Adipocyte (in vitro differentiated cells): ENCODE measurements around the gene TCF7.

ENCODE experiments used
- DNase-seq: peaks from one replicate; pipeline ENCODE4 v3.0.0-alpha.2; 2015; ENCODE audit warnings: low read depth
- H3K27me3 ChIP-seq: replicated peaks from 2 replicates; pipeline ENCODE4 v1.7.0; 2013; ENCODE audit warnings: mild to moderate bottlenecking, low read length, moderate library complexity; ENCODE audit not compliant: control insufficient read depth, insufficient read depth
- H3K36me3 ChIP-seq: 2 replicates; pipeline ENCODE4 v1.7.0; 2013; ENCODE audit warnings: low read length, mild to moderate bottlenecking, moderate library complexity; ENCODE audit not compliant: control insufficient read depth, insufficient read depth, severe bottlenecking
- H3K4me1 ChIP-seq: 2 replicates; pipeline ENCODE4 v1.7.0; 2013; ENCODE audit warnings: mild to moderate bottlenecking, low read length, moderate library complexity; ENCODE audit not compliant: control insufficient read depth, insufficient read depth
- H3K4me3 ChIP-seq: 2 replicates; pipeline ENCODE4 v1.7.0; 2013; ENCODE audit warnings: mild to moderate bottlenecking, low read length, moderate library complexity
- H3K9ac ChIP-seq: 2 replicates; pipeline ENCODE4 v1.7.0; 2013; ENCODE audit warnings: mild to moderate bottlenecking, low read length, moderate library complexity
- H3K9me3 ChIP-seq: 2 replicates; pipeline ENCODE4 v1.7.0; 2013; ENCODE audit warnings: mild to moderate bottlenecking, low read length, moderate library complexity; ENCODE audit not compliant: control insufficient read depth

The TCF7 gene

DNA sequence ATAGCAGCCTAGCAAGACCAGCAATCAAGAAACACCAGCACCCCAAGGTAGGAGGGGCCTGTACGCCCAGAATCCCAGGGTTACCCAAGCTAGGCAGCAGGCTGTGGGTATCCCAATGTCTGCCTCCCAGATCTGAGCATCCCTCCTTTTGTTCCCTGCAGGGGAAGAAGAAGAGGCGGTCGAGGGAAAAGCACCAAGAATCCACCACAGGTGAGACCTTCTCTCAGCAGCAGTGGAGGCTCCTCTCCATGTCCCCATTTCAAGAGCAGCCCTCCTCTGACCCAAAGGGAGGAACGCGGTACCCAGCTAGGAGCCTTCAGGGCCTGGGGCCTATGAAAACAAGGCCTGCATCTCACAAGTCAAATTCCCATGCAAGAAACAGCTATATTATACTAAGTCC lies 28.9 kb downstream of the TCF7 start:
- no peak for DNase-seq
- no peak overlapping the region for H3K9ac ChIP-seq
- H3K9me3 ChIP-seq, result no peaks in the 10 kb centered on the region
- no peaks in the 10 kb centered on the region for H3K27me3 ChIP-seq
- H3K4me1 ChIP-seq, result peaks cover 55% of the 10 kb centered on the region
- peaks cover 58% of the 10 kb centered on the region for H3K36me3 ChIP-seq
- no peak overlapping the region for H3K4me3 ChIP-seq

DNA sequence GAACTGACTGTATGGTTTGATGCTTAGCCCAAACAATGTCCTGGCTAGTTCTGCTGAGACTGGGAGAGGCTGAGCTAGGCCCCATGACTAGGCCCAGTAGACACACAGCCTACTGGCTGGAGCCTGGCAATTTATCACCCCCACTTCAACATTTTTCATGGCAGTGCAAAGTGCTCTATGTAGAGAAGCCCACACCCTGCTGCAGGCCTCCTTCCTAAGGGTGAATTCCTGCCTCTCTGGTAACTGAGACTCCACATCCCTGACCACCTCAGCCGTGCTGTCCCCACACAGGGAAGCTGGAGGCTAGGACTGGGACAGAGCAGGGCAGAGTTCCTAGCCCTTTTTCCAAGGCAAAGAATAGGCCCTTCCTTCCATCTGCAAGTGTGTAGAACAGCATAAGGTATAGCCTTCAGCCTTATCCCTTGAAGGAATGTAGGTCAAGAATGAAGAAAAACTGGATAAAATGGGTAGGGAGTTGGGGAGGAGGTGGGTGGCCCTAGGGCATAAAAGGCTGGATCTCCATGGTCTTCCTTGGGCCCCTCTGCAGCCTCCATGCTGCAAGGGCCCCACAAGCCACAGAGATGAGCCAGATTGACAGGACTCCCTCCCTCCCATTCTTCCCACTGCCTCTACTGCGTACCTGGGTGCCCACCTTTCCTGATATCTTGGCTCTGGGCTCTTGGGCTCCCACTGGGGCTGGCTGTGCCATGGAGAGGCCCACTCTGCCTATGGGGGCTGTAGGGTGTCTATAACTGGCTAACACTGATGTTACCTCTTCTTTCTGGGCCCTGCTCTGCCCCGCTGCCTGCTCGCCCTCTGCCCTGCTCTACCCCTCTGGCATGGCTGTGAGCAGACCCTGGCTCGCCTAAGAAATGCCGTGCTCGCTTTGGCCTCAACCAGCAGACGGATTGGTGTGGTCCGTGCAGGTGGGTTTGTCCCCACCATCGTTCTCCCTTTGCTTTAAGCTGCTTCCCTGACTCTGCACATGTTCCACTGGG lies 29.8 kb downstream of the TCF7 start:
- no peaks in the 10 kb centered on the region for H3K27me3 ChIP-seq
- no peaks in the 10 kb centered on the region for H3K9me3 ChIP-seq
- H3K36me3 ChIP-seq, result peaks cover 64% of the 10 kb centered on the region
- no peak overlapping the region for H3K4me3 ChIP-seq
- no peak for DNase-seq
- peak overlapping the region; percentile 39 for H3K9ac ChIP-seq
- H3K4me1 ChIP-seq, result peaks cover 54% of the 10 kb centered on the region

DNA sequence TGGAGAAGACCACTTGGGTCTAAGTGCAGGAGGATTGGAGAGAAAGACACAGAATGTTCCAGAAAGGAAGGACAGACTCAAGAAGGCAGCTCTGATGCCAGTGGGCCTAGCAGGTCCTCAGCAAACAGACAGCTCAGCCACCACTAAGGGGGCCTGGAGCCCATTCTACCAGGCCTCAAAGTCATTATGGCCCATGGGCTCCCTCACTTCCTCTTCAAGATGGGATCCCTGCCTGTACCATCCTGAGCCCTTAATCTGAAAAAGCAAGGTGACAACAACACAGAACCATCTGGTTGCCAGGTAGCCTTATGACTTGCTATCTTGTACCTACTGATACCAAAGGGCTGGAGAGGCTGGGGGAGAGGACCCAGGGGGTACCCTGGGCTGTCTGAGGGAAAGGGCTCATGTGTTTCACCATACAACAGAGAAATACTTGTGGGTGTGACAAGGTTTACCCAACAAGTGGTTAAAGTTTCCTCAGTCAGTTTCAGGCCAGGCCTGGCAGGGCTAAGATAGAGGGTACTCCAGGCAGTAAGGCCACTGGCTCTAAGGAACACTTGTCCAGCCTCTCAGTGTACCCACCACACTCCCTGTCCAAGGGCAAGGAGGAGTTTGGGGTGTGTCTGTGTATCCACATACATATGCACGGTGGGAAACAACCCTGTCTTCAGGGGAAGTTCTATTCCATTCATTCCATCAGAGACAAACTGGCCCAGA lies 30.7 kb downstream of the TCF7 start:
- Histone ChIP-seq H3K9ac (peak overlapping the region; percentile 40), H3K36me3 (peaks cover 71% of the 10 kb centered on the region)
- DNase-seq, result no peak

DNA sequence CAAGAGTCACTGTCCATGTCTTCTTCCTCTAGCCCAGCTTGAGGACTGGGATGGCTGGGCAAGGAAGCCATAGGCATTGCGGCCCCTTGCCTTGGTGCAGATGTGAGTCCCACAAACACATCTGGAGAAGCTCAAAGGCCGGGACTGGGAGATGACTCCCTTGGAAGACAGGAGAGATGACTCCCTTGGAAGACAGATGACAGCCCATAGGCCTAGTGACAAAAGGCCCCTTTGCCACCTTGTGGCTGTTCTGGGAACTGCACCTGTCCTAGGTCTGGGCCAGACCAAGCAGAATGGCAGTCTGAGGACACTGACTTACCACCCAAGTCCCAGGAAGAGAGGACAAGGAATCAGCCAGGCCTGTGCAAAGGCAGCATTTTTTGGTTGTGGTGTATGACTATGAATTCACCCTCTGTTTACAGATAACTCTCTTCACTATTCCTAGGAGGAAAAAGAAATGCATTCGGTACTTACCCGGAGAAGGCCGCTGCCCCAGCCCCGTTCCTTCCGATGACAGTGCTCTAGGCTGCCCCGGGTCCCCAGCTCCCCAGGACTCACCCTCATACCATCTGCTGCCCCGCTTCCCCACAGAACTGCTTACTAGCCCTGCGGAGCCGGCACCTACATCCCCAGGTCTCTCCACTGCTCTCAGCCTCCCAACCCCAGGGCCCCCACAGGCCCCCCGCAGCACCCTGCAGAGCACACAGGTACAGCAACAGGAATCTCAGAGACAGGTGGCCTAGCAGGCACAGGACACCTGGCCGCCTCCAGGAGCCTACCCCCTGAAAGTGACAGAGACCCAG lies 31.5 kb downstream of the TCF7 start:
- H3K27me3 ChIP-seq, result no peaks in the 10 kb centered on the region
- H3K4me1 ChIP-seq, result peaks cover 58% of the 10 kb centered on the region
- peak; percentile 88 for DNase-seq
- peaks cover 76% of the 10 kb centered on the region for H3K36me3 ChIP-seq
- H3K9me3 ChIP-seq, result no peaks in the 10 kb centered on the region
- peak overlapping the region; percentile 40 for H3K9ac ChIP-seq
- H3K4me3 ChIP-seq, result no peak overlapping the region

More for the DNA sequence above, 30.7 kb downstream of the TCF7 start:
- Histone ChIP-seq H3K9me3 (no peaks in the 10 kb centered on the region), H3K4me1 (peaks cover 54% of the 10 kb centered on the region), H3K27me3 (no peaks in the 10 kb centered on the region), H3K4me3 (no peak overlapping the region)

DNA sequence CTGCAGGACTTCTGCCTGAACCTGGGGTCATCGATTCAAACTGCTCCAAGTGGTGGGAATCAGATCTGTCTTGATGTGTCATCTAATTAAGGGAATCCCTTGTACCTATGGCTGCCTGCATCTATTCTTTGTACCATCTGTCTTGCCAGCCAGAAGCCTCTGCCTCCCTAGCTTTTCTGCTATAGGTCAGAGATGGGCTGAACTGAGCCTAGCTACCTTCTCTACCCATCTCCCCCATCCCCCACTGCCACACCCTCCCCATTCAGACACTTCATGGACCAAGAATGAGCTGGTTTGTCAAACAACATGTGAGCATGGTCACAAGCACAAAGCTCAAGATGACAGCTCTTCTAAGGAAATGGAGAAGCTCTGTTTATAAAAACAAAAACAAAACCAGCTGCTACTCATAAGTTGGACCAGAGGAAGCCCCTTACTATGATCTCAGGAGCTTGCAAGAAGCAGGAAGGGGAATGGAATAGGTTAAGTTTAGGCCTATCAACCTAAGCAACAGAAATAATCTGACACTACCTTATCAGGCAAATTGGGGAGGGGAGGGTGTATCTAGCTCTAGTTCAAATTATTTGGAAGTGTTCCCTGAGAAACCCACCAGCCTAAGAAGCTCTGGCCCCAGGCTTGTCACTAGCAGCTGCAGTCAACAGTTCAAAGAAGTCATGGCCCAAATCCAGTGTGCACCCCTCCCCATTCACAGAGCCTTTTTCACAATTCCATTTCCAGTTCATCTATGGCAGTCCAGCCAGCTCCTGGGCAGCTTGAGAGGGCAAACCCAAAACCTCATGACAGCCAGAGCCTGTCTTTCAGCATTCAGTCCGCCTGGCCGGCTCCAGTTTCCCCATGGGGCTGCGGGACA lies 32.4 kb downstream of the TCF7 start:
- H3K36me3 ChIP-seq, result peaks cover 69% of the 10 kb centered on the region

DNA sequence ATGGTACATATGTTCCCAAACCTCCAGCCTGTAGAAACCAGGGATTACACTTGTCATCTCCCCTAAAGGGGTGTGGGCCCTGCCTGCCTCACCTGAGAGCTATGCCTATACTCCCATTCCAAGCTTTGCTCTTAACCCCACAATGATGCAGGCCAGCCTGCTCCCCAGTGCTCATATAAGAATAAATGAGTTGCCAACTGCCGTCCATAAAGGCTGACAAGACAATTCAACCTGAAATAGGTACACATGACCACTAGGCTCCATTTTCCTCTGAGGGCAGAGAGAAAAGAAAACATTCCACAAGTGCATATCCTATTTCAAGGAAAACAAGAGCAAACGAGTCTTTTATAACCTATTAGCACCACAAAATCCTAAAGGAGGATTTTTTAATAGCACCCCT lies 33.8 kb downstream of the TCF7 start:
- peaks cover 76% of the 10 kb centered on the region for H3K4me1 ChIP-seq
- no peak overlapping the region for H3K9ac ChIP-seq
- peaks cover 66% of the 10 kb centered on the region for H3K36me3 ChIP-seq
- DNase-seq, result no peak
- H3K27me3 ChIP-seq, result no peaks in the 10 kb centered on the region
- no peak overlapping the region for H3K4me3 ChIP-seq
- no peaks in the 10 kb centered on the region for H3K9me3 ChIP-seq

More for the DNA sequence above, 32.4 kb downstream of the TCF7 start:
- H3K9ac ChIP-seq, result peak overlapping the region; percentile 12
- H3K9me3 ChIP-seq, result no peaks in the 10 kb centered on the region
- H3K4me3 ChIP-seq, result no peak overlapping the region
- DNase-seq, result no peak
- H3K4me1 ChIP-seq, result peaks cover 63% of the 10 kb centered on the region
- H3K27me3 ChIP-seq, result no peaks in the 10 kb centered on the region

DNA sequence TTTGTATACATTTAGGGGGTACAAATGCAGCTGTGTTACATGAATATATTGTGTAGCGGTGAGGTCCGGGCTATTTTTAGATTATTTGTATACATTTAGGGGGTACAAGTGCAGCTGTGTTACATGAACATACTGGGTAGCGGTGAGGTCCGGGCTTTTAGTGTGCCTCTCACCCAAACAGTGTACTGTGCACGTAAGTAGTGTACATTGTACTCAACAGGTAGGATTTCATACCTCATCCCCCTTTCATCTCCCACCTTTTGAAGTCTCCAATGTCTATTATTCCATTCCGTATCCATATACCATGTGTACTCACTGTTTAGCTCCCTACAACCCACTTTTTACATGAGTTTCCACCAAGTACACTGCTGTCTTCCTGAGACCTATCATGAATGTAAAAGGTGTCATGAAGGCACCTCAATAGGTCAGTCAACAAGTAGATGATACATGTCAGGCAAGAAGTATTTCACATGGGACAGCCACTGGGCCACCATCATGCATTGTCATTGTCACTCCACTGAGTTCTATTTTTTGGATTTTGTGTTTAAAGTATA lies 34.6 kb downstream of the TCF7 start:
- H3K4me1 ChIP-seq, result peaks cover 76% of the 10 kb centered on the region
- no peaks in the 10 kb centered on the region for H3K9me3 ChIP-seq
- no peaks in the 10 kb centered on the region for H3K27me3 ChIP-seq
- H3K9ac ChIP-seq, result no peak overlapping the region
- H3K36me3 ChIP-seq, result peaks cover 66% of the 10 kb centered on the region
- no peak overlapping the region for H3K4me3 ChIP-seq
- no peak for DNase-seq

DNA sequence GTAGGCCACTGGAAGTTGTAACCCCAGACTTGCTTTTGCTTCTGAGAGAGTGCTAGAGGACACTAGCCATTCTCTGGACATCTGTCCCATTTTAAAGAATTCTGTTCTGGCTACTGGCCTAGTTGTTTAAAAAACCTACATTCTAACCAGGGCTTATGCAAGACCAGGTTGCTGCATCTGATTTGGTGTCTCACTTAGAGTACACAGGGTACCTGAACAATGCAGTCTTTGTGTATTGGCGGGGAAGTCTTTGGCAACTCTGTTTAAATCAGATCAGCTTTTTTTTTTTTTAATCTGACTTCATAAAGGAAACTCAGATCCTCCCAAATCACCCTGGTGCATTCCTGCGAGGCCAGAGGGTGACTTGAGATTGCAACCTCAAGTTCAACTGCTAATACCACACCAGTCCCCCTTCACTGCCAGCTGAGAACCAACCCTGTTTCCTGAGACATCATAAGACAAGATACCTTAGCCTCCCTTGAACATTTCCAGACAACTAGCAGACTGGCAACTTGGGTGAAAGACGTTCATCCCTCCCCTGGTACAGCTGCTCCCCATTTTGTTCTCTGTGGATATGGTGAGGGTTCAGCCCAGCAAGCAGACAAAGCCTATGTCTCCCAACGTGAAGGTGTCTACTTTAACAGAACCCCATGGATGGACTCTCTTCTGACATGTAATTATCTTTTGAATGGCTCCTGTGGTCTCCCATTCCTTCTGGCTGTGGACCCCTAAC lies 35.3 kb downstream of the TCF7 start:
- Histone ChIP-seq H3K9me3 (no peaks in the 10 kb centered on the region), H3K36me3 (peaks cover 65% of the 10 kb centered on the region)

DNA sequence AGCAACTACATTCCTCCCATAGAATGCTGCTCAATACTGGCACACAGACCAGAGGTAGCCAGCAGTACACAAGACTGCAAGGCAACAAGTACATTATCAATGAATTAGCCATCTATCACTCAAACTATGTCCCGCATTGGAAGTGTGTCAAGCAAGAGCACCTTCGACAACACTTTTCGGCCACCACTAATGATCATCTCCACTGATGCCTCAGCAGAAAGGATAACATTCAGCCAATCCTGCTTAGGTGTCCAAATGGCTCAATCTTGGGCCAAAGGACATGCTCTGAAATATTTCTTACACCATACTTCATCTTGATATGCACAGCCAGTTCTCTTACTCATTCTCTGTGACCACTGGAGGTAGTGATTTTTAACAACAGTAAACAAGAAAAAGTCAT lies 37.2 kb downstream of the TCF7 start:
- Histone ChIP-seq H3K4me1 (peaks cover 53% of the 10 kb centered on the region), H3K9me3 (no peaks in the 10 kb centered on the region), H3K9ac (no peak overlapping the region), H3K4me3 (no peak overlapping the region), H3K36me3 (peaks cover 69% of the 10 kb centered on the region), H3K27me3 (no peaks in the 10 kb centered on the region)
- no peak for DNase-seq

More for the DNA sequence above, 35.3 kb downstream of the TCF7 start:
- H3K4me1 ChIP-seq, result peaks cover 73% of the 10 kb centered on the region
- H3K9ac ChIP-seq, result peak overlapping the region; percentile 30
- peak overlapping the region; percentile 12 for H3K4me3 ChIP-seq
- DNase-seq, result no peak
- no peaks in the 10 kb centered on the region for H3K27me3 ChIP-seq
